Amygdala (tissue), 56 donors: Measurements from ENCODE around the gene TSR2.
A peak's percentile ranks its signal among the peaks of the same experiment; 100 is the strongest.

ENCODE experiments used
- DNase-seq, 56 donors: peaks; one replicate each; lab custom pipeline; 2025; lab: John Stamatoyannopoulos, UW

TSR2 gene

DNA sequence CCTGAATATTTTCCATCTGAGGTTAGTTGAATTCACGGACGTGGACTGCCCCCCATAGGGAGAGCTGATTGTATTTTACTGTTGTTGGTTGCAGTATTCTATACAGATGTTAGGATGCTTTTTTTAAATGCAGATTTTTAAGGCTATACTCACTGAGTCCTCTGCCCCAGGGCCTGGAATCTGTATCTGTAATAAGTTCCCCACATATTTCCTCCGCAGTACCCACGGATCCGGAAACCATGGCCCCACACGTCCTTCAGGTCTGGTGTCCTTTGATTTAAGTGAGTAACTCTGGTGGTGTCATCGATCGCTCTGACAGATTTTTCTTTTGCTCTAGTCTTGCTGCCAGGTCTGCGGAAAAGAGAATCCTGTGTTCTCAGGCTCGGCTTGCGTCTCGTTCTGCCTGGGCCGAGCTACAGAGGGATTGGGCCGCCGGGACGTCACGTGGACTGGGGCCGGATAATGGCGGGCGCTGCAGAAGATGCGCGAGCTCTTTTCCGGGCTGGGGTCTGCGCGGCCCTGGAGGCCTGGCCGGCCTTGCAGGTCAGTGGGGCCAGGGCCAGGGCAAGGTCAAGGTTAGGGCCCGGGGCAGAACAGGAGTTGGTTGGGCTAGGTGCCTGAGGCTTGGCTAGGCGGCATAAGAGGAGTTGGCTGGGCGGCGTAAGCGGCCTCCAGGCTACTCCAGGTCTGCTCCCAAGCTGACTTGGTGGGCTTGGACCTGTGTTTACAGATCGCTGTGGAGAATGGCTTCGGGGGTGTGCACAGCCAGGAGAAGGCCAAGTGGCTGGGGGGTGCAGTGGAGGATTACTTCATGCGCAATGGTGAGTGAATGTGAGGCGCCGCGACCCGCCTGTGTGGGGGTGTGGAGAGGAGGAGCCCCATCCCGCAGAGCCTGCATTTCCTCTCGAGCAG is at the start of gene TSR2:
TSR2 (plus strand) TSS at position 445 of the 912 bp plus-strand sequence; CDS start at position 463, 18 bp downstream.
- peak in 55 of 56 donors; percentile 6 to 86 (median 61) for DNase-seq

GRCh38 chrX:54397113-54397512 is 43.1 kb upstream of the TSR2 start:
- DNase-seq: no peak

- DNase-seq: no peak
These were observed 32.9 kb upstream of the TSR2 start for GRCh38 chrX:54407266-54407665.

- DNase-seq: no peak
These were observed 28.5 kb upstream of the TSR2 start for GRCh38 chrX:54411732-54412131.

DNA sequence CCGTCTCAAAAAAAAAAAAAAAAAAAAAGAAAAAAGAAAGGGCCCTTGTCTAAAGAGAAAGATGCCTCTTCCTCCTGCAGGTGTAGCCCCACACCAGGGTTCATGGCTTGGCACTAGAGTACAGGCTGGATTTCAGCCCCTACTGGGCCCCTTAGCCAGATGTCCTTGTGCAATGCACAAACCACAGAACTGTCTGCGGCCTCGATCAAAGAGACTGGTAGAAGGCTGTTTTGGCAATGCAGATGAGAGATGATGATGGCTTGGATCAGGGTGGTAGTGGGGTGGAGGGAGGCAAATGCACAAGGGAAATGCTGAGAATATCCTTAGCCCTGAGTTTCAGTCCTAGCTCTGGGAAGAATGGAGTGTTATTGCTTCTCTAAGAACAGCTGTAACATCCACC is 26.5 kb upstream of the TSR2 start:
- no peak for DNase-seq

GRCh38 chrX:54415534-54416350 is 24.5 kb upstream of the TSR2 start:
- DNase-seq: no peak

- DNase-seq: no peak
These were observed 23.2 kb upstream of the TSR2 start for GRCh38 chrX:54416965-54417364.

DNA sequence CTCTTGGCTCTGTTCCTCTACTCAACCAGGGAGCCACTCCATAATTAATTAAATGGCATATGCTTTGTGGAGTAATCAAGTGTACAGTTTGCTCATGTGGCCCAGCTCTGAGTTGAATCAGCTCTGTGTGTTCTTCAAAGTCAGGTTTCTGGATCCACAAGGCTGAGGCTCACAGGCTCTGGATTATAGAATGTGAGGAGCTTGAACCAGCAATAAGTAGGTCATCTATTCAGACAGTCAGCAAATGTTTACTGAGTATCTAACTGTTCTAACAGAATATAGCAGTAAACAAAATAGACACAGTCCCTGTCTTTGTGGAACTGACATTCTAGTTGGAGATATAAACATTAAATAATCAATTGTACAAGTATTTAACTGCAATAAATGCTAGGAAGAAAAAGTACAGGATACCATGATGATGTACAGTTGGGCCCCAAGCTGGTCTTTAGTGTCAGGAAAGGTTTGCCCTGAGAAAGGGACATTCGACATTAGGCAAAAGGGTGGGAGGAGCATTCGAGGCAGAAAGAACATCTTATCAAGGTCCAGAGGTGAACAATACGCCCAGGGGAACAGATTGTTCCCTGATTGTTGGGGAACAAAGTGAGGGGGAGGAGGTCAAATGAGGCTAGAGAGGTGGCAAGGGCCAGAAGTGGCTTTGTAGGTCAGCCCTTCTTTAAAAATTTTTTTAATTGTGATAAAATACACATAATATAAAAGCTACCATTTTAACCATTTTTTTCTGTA is 20.5 kb upstream of the TSR2 start:
- no peak for DNase-seq

GRCh38 chrX:54422168-54422567 is 18.0 kb upstream of the TSR2 start:
- no peak for DNase-seq

DNA sequence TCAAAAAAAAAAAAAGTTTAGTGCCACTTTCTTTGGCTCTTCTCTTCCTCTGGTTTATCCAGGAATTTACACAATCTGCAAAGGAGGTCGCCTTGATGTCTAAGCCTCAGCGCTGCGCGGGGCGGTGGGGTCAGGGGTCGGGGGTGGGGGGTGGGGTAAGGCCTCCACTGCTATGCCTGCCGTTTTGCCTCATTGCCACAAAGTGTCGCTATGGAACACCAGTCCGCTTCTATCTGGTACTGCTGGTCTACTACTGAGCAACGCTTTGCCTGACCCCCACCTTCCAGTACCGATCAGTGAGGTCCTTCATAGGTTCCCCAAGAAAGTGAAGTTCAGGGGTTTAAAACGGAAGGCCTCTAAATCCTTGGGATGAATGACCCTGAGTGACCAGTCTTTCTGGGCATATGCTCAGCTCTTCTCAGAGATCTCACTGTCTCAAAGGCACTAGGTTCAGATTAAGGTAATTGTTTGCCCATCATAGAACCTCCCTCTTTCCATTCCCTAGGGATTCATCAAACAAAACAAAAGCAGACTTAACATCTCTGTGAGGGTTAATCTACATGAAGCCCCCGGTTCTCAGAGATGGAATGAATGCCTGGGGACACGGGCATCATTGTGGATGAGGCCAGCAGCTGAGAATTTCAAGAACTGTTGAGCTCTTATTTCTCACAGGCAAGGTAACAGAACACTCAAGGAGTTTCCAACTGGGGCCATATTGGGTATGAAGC is 16.9 kb upstream of the TSR2 start:
- no peak for DNase-seq

DNA sequence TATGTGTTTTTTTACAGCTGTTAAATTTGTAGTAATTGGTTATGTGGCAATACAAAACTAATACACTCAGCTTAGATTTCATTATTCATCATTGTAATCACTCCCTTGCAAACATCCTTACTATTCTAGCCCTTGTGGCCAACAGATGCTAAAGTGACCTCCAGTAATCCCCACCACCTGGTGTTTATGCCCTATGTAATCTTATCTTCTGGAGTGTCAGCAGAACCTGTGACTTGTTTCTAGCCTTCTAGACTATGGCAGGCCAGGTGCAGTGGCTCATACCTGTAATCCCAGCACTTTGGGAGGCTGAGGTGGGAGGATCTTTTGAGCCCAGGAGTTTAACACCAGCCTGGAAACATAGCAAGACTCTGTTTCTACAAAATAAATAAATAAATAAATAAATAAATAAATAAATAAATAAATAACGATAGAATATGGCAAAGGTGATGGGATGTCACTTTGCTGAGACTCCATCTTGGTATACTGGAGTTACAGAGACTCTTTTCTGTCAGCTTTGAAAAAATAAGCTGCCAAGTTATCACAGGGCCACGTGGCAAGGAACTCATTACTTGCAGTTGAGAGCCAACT is 12.3 kb upstream of the TSR2 start:
- DNase-seq: no peak

DNA sequence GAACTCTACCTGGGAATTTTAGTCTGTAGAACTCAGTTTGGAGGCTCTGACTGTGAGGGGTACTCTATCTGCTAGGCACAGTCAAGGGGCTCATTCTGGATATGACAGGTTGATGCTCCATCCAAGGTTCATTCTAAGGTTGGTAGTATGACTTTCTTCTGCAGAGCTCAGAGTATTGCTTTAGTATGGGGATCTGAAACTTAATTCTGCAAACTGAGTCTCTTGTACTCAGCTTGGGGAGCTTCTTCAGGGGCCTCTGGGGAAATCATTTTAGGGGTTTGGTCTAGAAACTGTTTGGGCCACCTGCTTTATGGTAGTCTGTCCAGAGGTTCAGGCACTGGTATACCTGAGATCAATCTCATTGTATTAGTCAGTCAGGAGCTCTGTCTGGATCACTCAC is 9.7 kb upstream of the TSR2 start:
- no peak for DNase-seq

DNA sequence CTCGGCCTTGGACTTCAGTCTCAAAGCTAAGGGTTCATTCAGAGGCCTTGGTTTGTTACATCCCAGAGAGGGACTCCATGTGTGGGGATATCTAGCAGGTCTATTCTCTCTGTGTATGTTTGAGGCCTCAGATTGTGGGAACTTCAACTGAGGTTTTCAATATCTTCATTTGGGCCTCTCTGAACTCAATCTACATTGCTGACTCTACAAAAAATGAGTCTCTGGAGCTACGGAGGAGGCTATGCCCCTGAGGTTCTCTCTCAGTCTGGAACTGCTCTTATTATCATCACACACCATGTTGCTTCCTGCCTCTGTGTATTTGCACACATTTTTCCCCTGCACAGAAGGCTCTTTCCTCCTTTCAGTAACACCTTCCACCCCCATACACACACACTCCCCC is 5.1 kb upstream of the TSR2 start:
- DNase-seq: no peak

DNA sequence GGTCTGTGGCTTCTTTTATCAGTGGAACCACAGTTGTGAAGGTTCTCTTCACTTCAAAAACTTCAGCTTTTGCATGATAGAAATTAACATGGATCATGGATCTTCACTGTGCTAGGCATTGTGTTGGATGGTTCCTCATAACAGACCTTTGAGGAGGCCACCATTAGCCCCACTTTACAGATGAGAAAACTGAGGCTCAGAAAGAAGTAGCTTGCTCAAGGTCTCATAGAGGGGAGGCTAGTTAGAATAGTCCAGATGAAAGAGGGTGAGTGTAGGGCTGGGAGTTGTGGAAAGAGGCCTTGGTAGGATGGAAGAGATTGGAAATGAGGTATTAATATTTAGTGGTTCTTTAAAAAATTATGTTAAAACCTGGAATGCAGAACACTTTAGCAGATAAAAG is 2.6 kb downstream of the TSR2 start:
- no peak for DNase-seq

DNA sequence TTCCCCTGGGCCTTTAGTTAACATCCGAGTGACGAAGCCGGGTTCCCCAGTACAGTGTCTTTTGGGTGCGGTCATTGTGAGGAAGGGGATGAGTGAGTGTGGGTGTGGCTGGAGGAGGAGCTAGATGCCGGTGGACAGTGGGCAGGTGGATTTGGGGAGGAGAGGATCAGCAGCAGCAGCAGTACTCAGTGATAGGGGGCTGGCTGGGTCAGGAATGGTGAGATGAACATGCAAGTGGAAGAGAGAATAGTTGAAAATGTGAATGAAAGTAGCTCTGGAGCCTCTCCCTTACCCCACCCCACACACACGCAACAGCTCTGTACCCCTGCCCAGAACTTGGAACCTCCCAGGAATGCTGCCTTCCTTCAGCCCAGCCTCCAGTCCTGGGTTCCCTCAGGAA is 4.5 kb downstream of the TSR2 start:
- no peak for DNase-seq

- no peak for DNase-seq
These were observed 5.9 kb downstream of the TSR2 start for GRCh38 chrX:54446084-54446483.

DNA sequence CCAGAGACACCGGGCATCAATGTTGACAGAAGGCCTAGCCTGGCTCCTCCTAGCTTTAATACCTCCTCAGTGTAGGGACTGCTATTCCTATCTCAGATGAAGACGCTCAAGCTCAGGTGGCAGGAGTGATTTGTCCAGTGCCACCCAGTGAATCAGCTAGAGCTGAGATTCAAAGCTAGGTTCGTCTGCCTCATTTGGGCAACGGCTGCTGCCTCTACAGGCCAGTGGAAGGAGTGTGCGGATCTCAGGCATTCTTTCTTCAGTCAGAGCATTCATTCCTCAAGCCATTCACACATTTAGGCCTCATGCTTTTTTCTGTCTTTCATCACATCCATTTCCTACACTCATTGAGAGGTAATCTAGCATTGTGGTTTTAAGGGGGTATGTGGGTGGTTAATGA is 7.3 kb downstream of the TSR2 start:
- DNase-seq: no peak

DNA sequence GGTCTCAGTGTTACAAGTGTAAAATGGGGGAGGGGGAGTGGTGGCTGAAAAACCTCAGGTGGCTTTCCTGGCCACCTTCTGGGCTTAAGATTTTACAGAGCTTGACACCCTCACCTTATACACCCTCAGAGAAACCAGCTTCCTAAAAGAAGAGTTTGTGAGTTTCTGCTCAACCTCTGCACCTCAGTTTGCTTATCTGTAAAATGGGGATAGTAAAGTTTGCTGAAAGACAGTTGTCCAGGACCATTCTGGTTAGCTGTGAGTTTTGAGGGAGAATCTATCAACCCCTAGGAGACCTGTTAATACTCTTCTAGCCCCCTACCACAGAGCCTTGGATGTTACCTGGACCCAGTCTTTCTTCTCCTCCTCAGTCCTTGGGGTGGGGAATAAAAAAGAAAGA is 9.7 kb downstream of the TSR2 start:
- no peak for DNase-seq

DNA sequence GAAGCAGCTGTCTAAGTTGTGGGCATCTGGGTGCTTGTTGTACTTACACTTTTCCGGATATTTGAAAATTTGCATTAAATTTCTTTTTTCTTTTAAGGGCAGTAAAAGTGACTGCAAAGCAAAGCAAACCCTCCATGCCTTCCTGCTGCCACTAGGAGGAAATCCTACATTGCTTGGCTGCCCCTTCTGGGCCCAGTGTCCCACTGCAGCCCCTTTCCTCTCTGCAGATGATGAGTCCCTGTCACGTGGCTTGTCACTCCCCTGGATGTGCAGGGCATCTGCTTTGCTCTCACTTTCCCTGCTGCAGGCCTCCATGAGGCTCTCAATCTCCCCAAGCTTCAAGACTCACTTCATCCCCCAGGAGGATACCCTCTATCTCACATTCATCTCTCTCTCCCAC is 12.7 kb downstream of the TSR2 start:
- no peak for DNase-seq
